Glutamatergic neuron (in vitro differentiated cells): ENCODE data around the gene AKAP11. TPM values are rescaled to one million over a fixed set of nuclear protein-coding genes. Genes with fewer than 3 reads are reported as not detected.

Experiments
- DNase-seq: peaks from one replicate; pipeline ENCODE4 v3.0.0; 2022
- H3K27ac Mint-ChIP-seq: one replicate; pipeline ENCODE4 v1.8.0; 2020; ENCODE audit warnings: mild to moderate bottlenecking, mixed read lengths, inconsistent platforms; ENCODE audit not compliant: unreplicated experiment
- H3K27me3 Mint-ChIP-seq: one replicate; pipeline ENCODE4 v1.8.0; 2020; ENCODE audit warnings: mild to moderate bottlenecking, moderate library complexity, mixed read lengths, inconsistent platforms; ENCODE audit not compliant: unreplicated experiment
- H3K36me3 Mint-ChIP-seq: one replicate; pipeline ENCODE4 v1.8.0; 2020; ENCODE audit warnings: mild to moderate bottlenecking, mixed read lengths, inconsistent platforms; ENCODE audit not compliant: unreplicated experiment
- H3K4me1 Mint-ChIP-seq: one replicate; pipeline ENCODE4 v1.8.0; 2020; ENCODE audit warnings: mild to moderate bottlenecking, low read depth, mixed read lengths, inconsistent platforms; ENCODE audit not compliant: unreplicated experiment
- H3K4me3 Mint-ChIP-seq: one replicate; pipeline ENCODE4 v1.8.0; 2020; ENCODE audit warnings: mild to moderate bottlenecking, mixed read lengths, inconsistent platforms; ENCODE audit not compliant: unreplicated experiment
- H3K9me3 Mint-ChIP-seq: one replicate; pipeline ENCODE4 v1.8.0; 2020; ENCODE audit warnings: mild to moderate bottlenecking, moderate library complexity, mixed read lengths, inconsistent platforms; ENCODE audit not compliant: unreplicated experiment
- total RNA-seq: library from RNA; stranded (reverse); fragmentation: NEBNext Ultra II Directional; extraction: Animal tissue kit (Norgen Biotek cat#: 25700); gene quantifications from one replicate; pipeline ENCODE4 v1.2.1, GENCODE V29; 2021; ENCODE audit not compliant: unreplicated experiment
- TF ChIP-seq, protein P1 (sequence below): fragments of 200-600 bp; sonication (generic); IDR thresholded peaks from one replicate; pipeline ENCODE4 v1.5.0; 2021; ENCODE audit not compliant: partially characterized antibody, unreplicated experiment

AKAP11 gene
- total RNA-seq, 1 donor from 2014 or later: 33.2 TPM

DNA sequence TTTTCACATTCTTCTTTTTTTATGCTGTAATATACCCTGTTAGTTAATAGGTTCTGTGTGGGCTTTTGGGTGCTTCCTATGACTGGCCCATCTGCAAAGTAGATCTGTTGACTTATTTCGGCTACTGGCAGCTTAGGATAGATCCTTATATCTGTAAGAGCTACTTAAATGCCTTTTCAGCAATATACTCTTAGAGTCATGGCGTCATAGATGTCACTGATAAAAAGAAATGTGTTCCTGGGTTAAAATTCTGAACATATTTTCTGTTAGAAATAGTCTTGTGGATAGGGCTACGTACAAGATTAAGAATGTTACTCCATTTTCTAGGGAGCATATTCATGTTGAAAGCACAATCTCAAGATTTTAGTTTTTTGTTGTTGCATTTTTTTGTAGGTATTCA, 4.7 kb downstream of the AKAP11 start:
- peaks cover 7% of the 10 kb centered on the region for H3K27me3 Mint-ChIP-seq
- no peak overlapping the region for H3K4me3 Mint-ChIP-seq
- H3K36me3 Mint-ChIP-seq: no peaks in the 10 kb centered on the region
- TF ChIP-seq, protein P1, sequence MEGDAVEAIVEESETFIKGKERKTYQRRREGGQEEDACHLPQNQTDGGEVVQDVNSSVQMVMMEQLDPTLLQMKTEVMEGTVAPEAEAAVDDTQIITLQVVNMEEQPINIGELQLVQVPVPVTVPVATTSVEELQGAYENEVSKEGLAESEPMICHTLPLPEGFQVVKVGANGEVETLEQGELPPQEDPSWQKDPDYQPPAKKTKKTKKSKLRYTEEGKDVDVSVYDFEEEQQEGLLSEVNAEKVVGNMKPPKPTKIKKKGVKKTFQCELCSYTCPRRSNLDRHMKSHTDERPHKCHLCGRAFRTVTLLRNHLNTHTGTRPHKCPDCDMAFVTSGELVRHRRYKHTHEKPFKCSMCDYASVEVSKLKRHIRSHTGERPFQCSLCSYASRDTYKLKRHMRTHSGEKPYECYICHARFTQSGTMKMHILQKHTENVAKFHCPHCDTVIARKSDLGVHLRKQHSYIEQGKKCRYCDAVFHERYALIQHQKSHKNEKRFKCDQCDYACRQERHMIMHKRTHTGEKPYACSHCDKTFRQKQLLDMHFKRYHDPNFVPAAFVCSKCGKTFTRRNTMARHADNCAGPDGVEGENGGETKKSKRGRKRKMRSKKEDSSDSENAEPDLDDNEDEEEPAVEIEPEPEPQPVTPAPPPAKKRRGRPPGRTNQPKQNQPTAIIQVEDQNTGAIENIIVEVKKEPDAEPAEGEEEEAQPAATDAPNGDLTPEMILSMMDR: no peak
- no peaks in the 10 kb centered on the region for H3K9me3 Mint-ChIP-seq
- peaks cover 13% of the 10 kb centered on the region for H3K4me1 Mint-ChIP-seq
- DNase-seq: no peak
- no peak overlapping the region for H3K27ac Mint-ChIP-seq

DNA sequence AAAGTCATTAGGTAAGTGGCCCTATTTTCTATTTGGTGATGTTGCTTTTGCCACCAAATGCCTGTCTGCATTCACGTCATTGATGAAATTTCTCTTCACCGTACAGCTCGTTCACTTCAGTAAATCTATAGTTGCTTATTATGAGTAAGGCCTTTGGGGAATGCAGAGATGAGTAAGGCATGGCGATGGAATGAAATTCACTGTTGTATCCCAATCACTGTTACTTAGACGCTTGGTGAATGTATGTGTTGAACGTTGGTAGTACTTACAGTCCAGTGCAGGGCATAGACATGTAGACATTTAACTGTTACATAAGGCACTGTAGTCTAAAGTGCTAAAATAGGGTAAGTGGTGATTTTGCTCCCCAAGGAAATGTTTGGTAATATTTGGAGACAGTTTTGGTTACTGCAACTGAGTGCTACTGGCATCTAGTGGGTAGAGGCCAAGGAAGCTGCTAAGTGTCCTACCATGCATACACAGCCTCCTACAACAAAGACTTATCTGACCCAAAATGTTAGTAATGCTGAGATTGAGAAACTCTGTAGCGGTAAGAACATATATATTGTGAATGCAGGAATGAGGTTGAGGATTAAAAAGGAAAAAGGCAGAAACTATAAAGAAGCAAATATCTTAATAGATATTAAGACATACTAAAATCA, 5.8 kb downstream of the AKAP11 start:
- no peaks in the 10 kb centered on the region for H3K9me3 Mint-ChIP-seq
- no peaks in the 10 kb centered on the region for H3K36me3 Mint-ChIP-seq
- H3K4me3 Mint-ChIP-seq: no peak overlapping the region
- H3K27ac Mint-ChIP-seq: no peak overlapping the region
- H3K27me3 Mint-ChIP-seq: peaks cover 2% of the 10 kb centered on the region
- peaks cover 13% of the 10 kb centered on the region for H3K4me1 Mint-ChIP-seq
- TF ChIP-seq, protein P1: no peak
- DNase-seq: no peak

DNA sequence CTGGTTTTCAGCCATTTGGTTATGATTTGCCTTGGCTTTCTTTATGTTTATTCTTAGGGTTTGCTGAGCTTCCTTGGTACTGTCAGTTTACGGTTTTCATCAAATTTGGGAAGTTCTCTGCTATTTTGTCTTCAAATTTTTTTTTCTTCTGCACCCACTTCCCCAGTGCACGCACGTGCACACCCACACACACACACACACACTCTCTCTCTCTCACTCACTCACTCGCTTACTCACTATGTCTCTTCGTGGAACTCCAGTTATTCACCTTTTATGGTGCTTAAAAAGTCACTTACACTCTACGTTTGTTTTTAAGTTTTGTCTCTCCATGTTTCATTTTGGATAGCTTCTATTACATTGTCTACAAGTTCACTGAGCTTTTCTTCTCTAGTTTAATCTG, 7.1 kb downstream of the AKAP11 start:
- H3K27ac Mint-ChIP-seq: no peak overlapping the region
- peaks cover 2% of the 10 kb centered on the region for H3K27me3 Mint-ChIP-seq
- no peaks in the 10 kb centered on the region for H3K36me3 Mint-ChIP-seq
- DNase-seq: no peak
- TF ChIP-seq, protein P1: no peak
- no peaks in the 10 kb centered on the region for H3K9me3 Mint-ChIP-seq
- no peak overlapping the region for H3K4me3 Mint-ChIP-seq
- H3K4me1 Mint-ChIP-seq: peaks cover 12% of the 10 kb centered on the region

DNA sequence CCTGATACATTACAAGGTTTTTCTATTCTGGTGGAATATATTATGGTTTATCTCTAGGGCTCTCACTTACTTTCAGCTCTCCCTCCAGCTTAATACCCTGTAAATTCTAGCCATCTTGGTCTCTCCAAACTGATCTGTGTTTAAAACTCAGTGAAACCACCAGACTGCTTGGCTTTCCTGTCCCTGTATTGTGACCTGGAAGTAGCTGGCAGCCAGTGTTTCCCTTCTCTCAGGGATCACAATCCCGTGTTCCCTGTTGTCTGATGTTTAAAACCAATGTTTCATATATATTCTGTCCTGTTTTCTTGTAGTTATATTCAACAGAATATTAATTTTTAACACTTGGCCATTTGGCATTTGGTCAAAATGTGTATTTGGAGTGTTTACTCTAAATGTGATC, 8.0 kb downstream of the AKAP11 start:
- DNase-seq: no peak
- Mint-ChIP-seq H3K27me3 (peaks cover 2% of the 10 kb centered on the region), H3K4me3 (no peak overlapping the region), H3K36me3 (no peaks in the 10 kb centered on the region), H3K4me1 (peaks cover 12% of the 10 kb centered on the region), H3K27ac (no peak overlapping the region), H3K9me3 (no peaks in the 10 kb centered on the region)
- TF ChIP-seq, protein P1: no peak

GRCh38 chr13:42280537-42280936, 8.6 kb downstream of the AKAP11 start:
- DNase-seq: no peak
- no peaks in the 10 kb centered on the region for H3K36me3 Mint-ChIP-seq
- peaks cover 12% of the 10 kb centered on the region for H3K4me1 Mint-ChIP-seq
- no peak overlapping the region for H3K4me3 Mint-ChIP-seq
- TF ChIP-seq, protein P1: no peak
- H3K27me3 Mint-ChIP-seq: no peaks in the 10 kb centered on the region
- H3K9me3 Mint-ChIP-seq: no peaks in the 10 kb centered on the region
- H3K27ac Mint-ChIP-seq: no peak overlapping the region
